Astrocyte (in vitro differentiated cells and primary cell): ENCODE data around the gene NEDD9. TPM values are rescaled to one million over a fixed set of nuclear protein-coding genes. Genes with fewer than 3 reads are reported as not detected.

ENCODE experiments used
- DNase-seq: peaks from one replicate; pipeline ENCODE4 v3.0.0-alpha.2; 2010; ENCODE audit warnings: low read depth
- FAIRE-seq: peaks from 2 replicates; lab custom pipeline; 2011; peaks lifted over from hg19 to GRCh38; lab: Jason Lieb, UNC
- H2AFZ ChIP-seq: 2 replicates; pipeline ENCODE4 v1.6.0; 2012; ENCODE audit warnings: low read depth, low read length, inconsistent platforms
- H3K27ac ChIP-seq: 2 replicates; pipeline ENCODE4 v1.5.1; 2011; ENCODE audit warnings: low read depth, low read length, inconsistent platforms
- H3K27me3 ChIP-seq: 2 replicates; pipeline ENCODE4 v1.6.0; 2011; ENCODE audit warnings: low read length, inconsistent platforms; ENCODE audit not compliant: insufficient read depth
- H3K36me3 ChIP-seq: 2 replicates; pipeline ENCODE4 v1.5.1; 2011; ENCODE audit warnings: low read length, inconsistent platforms; ENCODE audit not compliant: insufficient read depth
- H3K4me1 ChIP-seq: 2 replicates; pipeline ENCODE4 v1.5.1; 2011; ENCODE audit warnings: low read length, inconsistent platforms; ENCODE audit not compliant: insufficient read depth
- H3K4me2 ChIP-seq: 2 replicates; pipeline ENCODE4 v1.6.0; 2012; ENCODE audit warnings: low read length, inconsistent platforms
- H3K4me3 ChIP-seq: 2 replicates; pipeline ENCODE4 v1.5.1; 2011; ENCODE audit warnings: low read depth, mild to moderate bottlenecking, low read length, inconsistent platforms; ENCODE audit not compliant: insufficient read depth
- H3K79me2 ChIP-seq: 2 replicates; pipeline ENCODE4 v1.6.0; 2012; ENCODE audit warnings: mild to moderate bottlenecking, low read length, inconsistent platforms; ENCODE audit not compliant: insufficient read depth
- H3K9ac ChIP-seq: 2 replicates; pipeline ENCODE4 v1.6.0; 2012; ENCODE audit warnings: mild to moderate bottlenecking, low read length, inconsistent platforms
- H3K9me3 ChIP-seq: 2 replicates; pipeline ENCODE4 v1.5.1; 2012; ENCODE audit warnings: low read depth, mild to moderate bottlenecking, low read length, inconsistent platforms; ENCODE audit not compliant: insufficient read depth
- H4K20me1 ChIP-seq: 2 replicates; pipeline ENCODE4 v1.6.0; 2012; ENCODE audit warnings: low read length, inconsistent platforms; ENCODE audit not compliant: insufficient read depth
- H3K27ac Mint-ChIP-seq: one replicate; pipeline ENCODE4 v1.8.0; 2021; ENCODE audit warnings: mild to moderate bottlenecking, mixed read lengths; ENCODE audit not compliant: unreplicated experiment
- H3K27me3 Mint-ChIP-seq: one replicate; pipeline ENCODE4 v1.8.0; 2021; ENCODE audit warnings: low read depth, mixed read lengths; ENCODE audit not compliant: unreplicated experiment
- H3K36me3 Mint-ChIP-seq: one replicate; pipeline ENCODE4 v1.8.0; 2021; ENCODE audit warnings: low read depth, mixed read lengths; ENCODE audit not compliant: unreplicated experiment
- H3K4me1 Mint-ChIP-seq: one replicate; pipeline ENCODE4 v1.8.0; 2021; ENCODE audit warnings: low read depth, mixed read lengths; ENCODE audit not compliant: unreplicated experiment
- H3K4me3 Mint-ChIP-seq: one replicate; pipeline ENCODE4 v1.8.0; 2021; ENCODE audit warnings: mild to moderate bottlenecking, moderate library complexity, mixed read lengths; ENCODE audit not compliant: unreplicated experiment
- H3K9me3 Mint-ChIP-seq: one replicate; pipeline ENCODE4 v1.8.0; 2021; ENCODE audit warnings: mild to moderate bottlenecking, mixed read lengths; ENCODE audit not compliant: unreplicated experiment
- EZH2 ChIP-seq: IDR thresholded peaks from 2 replicates; pipeline ENCODE4 v1.6.1; 2012; ENCODE audit warnings: mild to moderate bottlenecking, low read length, inconsistent platforms; ENCODE audit not compliant: insufficient read depth
- total RNA-seq: library from RNA; stranded (reverse); gene quantifications from 2 replicates; pipeline ENCODE4 v1.2.1, GENCODE V29; 2021
- TF ChIP-seq, protein P1 (sequence below): IDR thresholded peaks from 2 replicates; pipeline ENCODE4 v1.5.1; 2011; ENCODE audit warnings: low read depth, mild to moderate bottlenecking, inconsistent platforms, low read length, moderate library complexity; ENCODE audit not compliant: insufficient read depth

Gene NEDD9
- total RNA-seq, 1 donor from 2014 or later, result 39.6 TPM

DNA sequence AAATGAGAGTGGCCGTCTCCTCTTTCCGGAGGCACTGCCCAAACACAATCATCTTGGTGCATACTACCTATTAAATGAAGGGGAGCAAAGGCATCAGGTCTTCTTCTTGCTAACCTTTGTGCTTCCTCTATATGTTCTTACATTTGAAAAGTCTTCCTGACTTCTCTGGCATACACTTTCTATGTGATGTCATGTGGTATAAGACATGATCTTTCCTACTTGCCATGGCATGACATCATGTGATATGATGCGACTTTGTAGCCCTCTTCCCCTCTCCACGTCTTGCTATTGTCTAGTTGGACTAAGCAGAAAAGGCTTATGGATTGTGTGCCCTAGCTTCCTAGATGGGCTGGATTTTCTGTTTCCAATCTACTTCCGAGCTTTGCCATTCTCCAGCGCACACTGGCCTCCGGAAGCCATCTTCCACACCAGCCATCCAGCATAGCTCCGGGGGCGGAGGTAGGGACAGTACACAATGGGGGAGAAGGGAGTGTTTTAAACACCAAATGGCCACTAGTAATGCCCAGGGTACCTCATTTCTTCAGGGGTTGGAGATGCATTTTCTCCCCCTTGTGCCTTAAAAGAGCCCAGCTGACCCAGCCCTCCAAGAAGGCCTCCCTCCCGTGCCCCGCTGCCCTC lies 8.8 kb upstream of the NEDD9 start:
- no peaks in the 10 kb centered on the region for H3K9me3 ChIP-seq
- Mint-ChIP-seq H3K27ac (no peak overlapping the region), H3K36me3 (no peaks in the 10 kb centered on the region), H3K27me3 (no peaks in the 10 kb centered on the region), H3K4me1 (peaks cover 10% of the 10 kb centered on the region), H3K4me3 (no peak overlapping the region), H3K9me3 (peaks cover 3% of the 10 kb centered on the region)
- H3K79me2 ChIP-seq, result no peaks in the 10 kb centered on the region
- no peaks in the 10 kb centered on the region for H4K20me1 ChIP-seq
- H3K4me3 ChIP-seq, result no peak overlapping the region
- no peak for FAIRE-seq
- H3K36me3 ChIP-seq, result no peaks in the 10 kb centered on the region
- H3K27me3 ChIP-seq, result no peaks in the 10 kb centered on the region
- TF ChIP-seq, protein P1, sequence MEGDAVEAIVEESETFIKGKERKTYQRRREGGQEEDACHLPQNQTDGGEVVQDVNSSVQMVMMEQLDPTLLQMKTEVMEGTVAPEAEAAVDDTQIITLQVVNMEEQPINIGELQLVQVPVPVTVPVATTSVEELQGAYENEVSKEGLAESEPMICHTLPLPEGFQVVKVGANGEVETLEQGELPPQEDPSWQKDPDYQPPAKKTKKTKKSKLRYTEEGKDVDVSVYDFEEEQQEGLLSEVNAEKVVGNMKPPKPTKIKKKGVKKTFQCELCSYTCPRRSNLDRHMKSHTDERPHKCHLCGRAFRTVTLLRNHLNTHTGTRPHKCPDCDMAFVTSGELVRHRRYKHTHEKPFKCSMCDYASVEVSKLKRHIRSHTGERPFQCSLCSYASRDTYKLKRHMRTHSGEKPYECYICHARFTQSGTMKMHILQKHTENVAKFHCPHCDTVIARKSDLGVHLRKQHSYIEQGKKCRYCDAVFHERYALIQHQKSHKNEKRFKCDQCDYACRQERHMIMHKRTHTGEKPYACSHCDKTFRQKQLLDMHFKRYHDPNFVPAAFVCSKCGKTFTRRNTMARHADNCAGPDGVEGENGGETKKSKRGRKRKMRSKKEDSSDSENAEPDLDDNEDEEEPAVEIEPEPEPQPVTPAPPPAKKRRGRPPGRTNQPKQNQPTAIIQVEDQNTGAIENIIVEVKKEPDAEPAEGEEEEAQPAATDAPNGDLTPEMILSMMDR, result no peak
- no peak for TF ChIP-seq EZH2
- peaks cover 1% of the 10 kb centered on the region for H3K4me1 ChIP-seq
- no peak for DNase-seq
- no peak overlapping the region for H3K4me2 ChIP-seq
- no peak overlapping the region for H3K9ac ChIP-seq
- H2AFZ ChIP-seq, result no peak overlapping the region
- no peak overlapping the region for H3K27ac ChIP-seq

- Histone ChIP-seq H3K27me3 (no peaks in the 10 kb centered on the region), H3K27ac (no peak overlapping the region), H3K4me1 (peaks cover 12% of the 10 kb centered on the region), H3K9ac (no peak overlapping the region), H3K4me3 (no peak overlapping the region), H3K79me2 (no peaks in the 10 kb centered on the region), H3K36me3 (no peaks in the 10 kb centered on the region), H2AFZ (no peak overlapping the region), H3K4me2 (no peak overlapping the region), H4K20me1 (no peaks in the 10 kb centered on the region), H3K9me3 (no peaks in the 10 kb centered on the region)
- TF ChIP-seq, protein P1, result no peak
- TF ChIP-seq EZH2, result no peak
- Mint-ChIP-seq H3K27ac (no peak overlapping the region), H3K36me3 (no peaks in the 10 kb centered on the region), H3K9me3 (peaks cover 3% of the 10 kb centered on the region), H3K27me3 (no peaks in the 10 kb centered on the region), H3K4me3 (no peak overlapping the region), H3K4me1 (peaks cover 31% of the 10 kb centered on the region)
- DNase-seq (no peak), FAIRE-seq (no peak)
Measured at GRCh38 chr6:11237956-11238355, 5.5 kb upstream of the NEDD9 start.

DNA sequence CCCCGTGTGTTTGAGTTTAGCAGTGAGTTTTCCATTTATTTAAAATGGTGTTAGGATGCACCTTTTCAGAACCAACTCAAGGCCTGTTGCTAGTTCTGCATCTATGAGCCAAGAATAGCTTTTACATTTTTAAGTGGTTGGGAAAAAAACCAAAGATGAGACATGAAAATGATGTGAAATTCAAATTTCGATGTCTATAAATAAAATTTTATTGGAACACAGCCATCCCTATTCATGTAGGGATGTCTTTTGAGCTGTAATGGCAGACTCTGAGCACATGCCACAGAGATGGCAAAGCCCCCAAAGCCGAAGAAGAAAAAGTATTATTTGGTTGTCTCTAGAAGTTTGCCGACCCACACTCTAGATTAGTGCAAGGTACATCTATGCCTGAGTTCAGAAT lies 5.0 kb upstream of the NEDD9 start:
- Mint-ChIP-seq H3K9me3 (peaks cover 3% of the 10 kb centered on the region), H3K27me3 (no peaks in the 10 kb centered on the region), H3K4me1 (peaks cover 28% of the 10 kb centered on the region), H3K27ac (no peak overlapping the region), H3K36me3 (no peaks in the 10 kb centered on the region), H3K4me3 (no peak overlapping the region)
- DNase-seq, result no peak
- no peak overlapping the region for H3K4me3 ChIP-seq
- no peaks in the 10 kb centered on the region for H4K20me1 ChIP-seq
- peaks cover 12% of the 10 kb centered on the region for H3K4me1 ChIP-seq
- no peak for TF ChIP-seq EZH2
- TF ChIP-seq, protein P1, result no peak
- no peak overlapping the region for H2AFZ ChIP-seq
- H3K27me3 ChIP-seq, result no peaks in the 10 kb centered on the region
- no peaks in the 10 kb centered on the region for H3K36me3 ChIP-seq
- H3K4me2 ChIP-seq, result no peak overlapping the region
- H3K9ac ChIP-seq, result no peak overlapping the region
- H3K27ac ChIP-seq, result no peak overlapping the region
- H3K9me3 ChIP-seq, result no peaks in the 10 kb centered on the region
- H3K79me2 ChIP-seq, result no peaks in the 10 kb centered on the region
- FAIRE-seq, result no peak
